GM18951 (cell line): ENCODE results near the gene COTL1.
"Not testable (repeated sequence)": the region's sequence is repeated elsewhere in the genome, so short reads cannot be mapped to it uniquely, and the experiment has no call there.

ENCODE experiments used
- POLR2A ChIP-seq: IDR thresholded peaks from 4 replicates; pipeline ENCODE4 v1.6.1; 2011; ENCODE audit warnings: mild to moderate bottlenecking; ENCODE audit not compliant: insufficient read length, insufficient read depth; ENCODE audit errors: extremely low read depth
- in situ Hi-C: fragments of 300-500 bp; cut with MboI; formaldehyde crosslinking; loops from one replicate; pipeline ENCODE4 v1.12.0; 2022; ENCODE audit warnings: low sequenced_read_pairs, mixed read lengths, inconsistent platforms; ENCODE audit not compliant: unreplicated experiment

Gene COTL1

GRCh38 chr16:84535408-84535807 is 82.5 kb downstream of the COTL1 start:
- in situ Hi-C loops = no loop called here
- no peak for TF ChIP-seq POLR2A

- in situ Hi-C loops = no loop called here
- no peak for TF ChIP-seq POLR2A
These were observed 83.1 kb downstream of the COTL1 start for GRCh38 chr16:84534815-84535214.

- in situ Hi-C loops = no loop called here
- no peak for TF ChIP-seq POLR2A
These were observed 84.9 kb downstream of the COTL1 start for GRCh38 chr16:84532855-84533486.

- no peak for TF ChIP-seq POLR2A
- in situ Hi-C loops = no loop called here
These were observed 85.6 kb downstream of the COTL1 start for GRCh38 chr16:84532291-84532724.

- no peak for TF ChIP-seq POLR2A
- in situ Hi-C loops = no loop called here
These were observed 86.2 kb downstream of the COTL1 start for GRCh38 chr16:84531671-84532111.

- in situ Hi-C loops = no loop called here
- no peak for TF ChIP-seq POLR2A
These were observed 87.3 kb downstream of the COTL1 start for GRCh38 chr16:84530590-84530989.

- in situ Hi-C loops = no loop called here
- no peak for TF ChIP-seq POLR2A
These were observed 88.3 kb downstream of the COTL1 start for GRCh38 chr16:84529607-84530006.

- TF ChIP-seq POLR2A = no peak
- in situ Hi-C loops = no loop called here
These were observed 89.6 kb downstream of the COTL1 start for GRCh38 chr16:84528322-84528721.

- no peak for TF ChIP-seq POLR2A
- in situ Hi-C loops = no loop called here
These were observed 90.2 kb downstream of the COTL1 start for GRCh38 chr16:84527532-84528269.

GRCh38 chr16:84526794-84527531 is 90.9 kb downstream of the COTL1 start:
- no peak for TF ChIP-seq POLR2A
- in situ Hi-C loops = no loop called here

- in situ Hi-C loops = not testable (repeated sequence)
These were observed 92.8 kb downstream of the COTL1 start for GRCh38 chr16:84524941-84525581.

GRCh38 chr16:84524346-84524920 is 93.4 kb downstream of the COTL1 start:
- no peak for TF ChIP-seq POLR2A
- in situ Hi-C loops = no loop called here

- in situ Hi-C loops = no loop called here
- TF ChIP-seq POLR2A = no peak
These were observed 96.4 kb downstream of the COTL1 start for GRCh38 chr16:84521497-84521770.

GRCh38 chr16:84520725-84521496 is 97.0 kb downstream of the COTL1 start:
- in situ Hi-C loops = no loop called here
- TF ChIP-seq POLR2A = no peak
